Left lobe of liver (tissue), 2 donors: Measurements from ENCODE around the gene BRME1. TPM values are rescaled to one million over a fixed set of nuclear protein-coding genes. Genes with fewer than 3 reads are reported as not detected.

ENCODE experiments used
- ATAC-seq: fragments of 200-7000 bp; cut with Tn5 transposase; one replicate; pipeline ENCODE4 v1.9.1; 2020; ENCODE audit warnings: mild to moderate bottlenecking, moderate library complexity
- DNase-seq: peaks from one replicate; pipeline ENCODE4 v3.0.0-alpha.2; 2020; ENCODE audit warnings: low spot score
- total RNA-seq: library from RNA; stranded (reverse); gene quantifications from one replicate; pipeline ENCODE4 v1.2.1, GENCODE V29; 2021
- donor health status: DM: no; HTN: no; CAD: no; lungs with moderate emphysema.
- donor health status: DM: no; HTN: yes; CAD: no.

BRME1 gene
- total RNA-seq, 1 donor from 2014 or later, result 1.3 TPM

- DNase-seq, result no peak
- no peak for ATAC-seq
Observed at GRCh38 chr19:13834244-13835069, 71.5 kb downstream of the BRME1 start.

- DNase-seq, result peak; percentile 96
- ATAC-seq, result peak; percentile 98
Observed at GRCh38 chr19:13833330-13834243, 72.3 kb downstream of the BRME1 start.

Other genes starting within 250 kb of the BRME1 start
- gene MRI1, start 141.6 kb downstream of the BRME1 start, total RNA-seq, result 32.2 TPM
- gene C19orf53, start 131.7 kb downstream of the BRME1 start, total RNA-seq, result 35.6 TPM
- 1.5 TPM for gene ZSWIM4, start 110.7 kb downstream of the BRME1 start, total RNA-seq
- gene NANOS3, start 29.0 kb downstream of the BRME1 start, total RNA-seq, result not detected
- gene CC2D1A, start 84 bp upstream of the BRME1 start, total RNA-seq, result 24.9 TPM
- gene PODNL1, start 32.3 kb upstream of the BRME1 start, total RNA-seq, result not detected
- 11.4 TPM for gene DCAF15, start 46.4 kb upstream of the BRME1 start, total RNA-seq
- 7.0 TPM for gene RFX1, start 100.2 kb upstream of the BRME1 start, total RNA-seq
- gene RLN3, start 122.0 kb upstream of the BRME1 start, total RNA-seq, result not detected
- gene IL27RA, start 125.6 kb upstream of the BRME1 start, total RNA-seq, result 1.4 TPM
- 42.7 TPM for gene PALM3, start 156.0 kb upstream of the BRME1 start, total RNA-seq
- gene MISP3, start 166.7 kb upstream of the BRME1 start, total RNA-seq, result 15.2 TPM
- not detected for gene C19orf67, start 179.7 kb upstream of the BRME1 start, total RNA-seq
- 19.1 TPM for gene SAMD1, start 184.6 kb upstream of the BRME1 start, total RNA-seq
- gene PRKACA, start 211.6 kb upstream of the BRME1 start, total RNA-seq, result 78.4 TPM
- gene ASF1B, start 230.5 kb upstream of the BRME1 start, total RNA-seq, result 0.45 TPM